ENCODE data around the gene POLN.

DNA sequence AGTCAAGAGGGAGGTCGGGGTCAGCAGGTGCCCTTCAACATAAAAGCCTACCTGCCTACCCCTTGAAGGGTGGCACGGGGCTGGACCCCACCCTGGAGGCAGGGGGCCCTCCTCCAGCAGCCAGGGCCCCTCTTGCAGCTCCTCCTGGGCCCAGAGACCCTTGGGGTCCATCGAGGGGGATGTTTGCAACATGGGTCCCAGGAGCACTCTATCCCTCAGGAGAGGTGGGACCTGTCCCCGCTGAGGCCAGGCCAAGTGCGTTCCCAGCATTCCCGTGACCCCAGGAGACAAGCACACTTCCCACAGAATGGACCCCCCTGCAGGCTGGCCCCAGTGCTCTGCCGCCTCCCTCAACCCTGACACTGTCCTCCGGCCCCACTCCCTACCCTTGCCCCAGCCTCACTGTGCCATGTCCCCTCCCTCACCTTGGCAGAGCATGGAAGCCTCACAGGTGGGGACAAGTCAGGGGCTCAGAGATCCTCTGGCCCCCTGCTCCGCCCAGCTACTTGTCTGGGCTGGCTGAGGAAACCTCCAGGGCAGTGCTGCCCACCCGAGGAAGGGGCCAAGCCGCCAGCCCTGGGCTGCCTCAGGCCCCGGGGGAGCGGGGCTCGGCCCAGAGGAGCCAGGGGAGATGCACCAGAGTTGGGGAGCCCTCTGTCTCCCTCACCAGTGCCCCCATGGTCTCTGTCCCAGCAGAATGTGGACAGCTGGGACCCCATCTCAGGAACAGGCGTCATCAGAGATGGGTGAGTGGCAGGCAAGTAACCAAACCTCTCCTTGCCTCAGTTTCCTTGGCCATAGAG, 17.8 kb upstream of the POLN start:
- TF ChIP-seq, protein P1, sequence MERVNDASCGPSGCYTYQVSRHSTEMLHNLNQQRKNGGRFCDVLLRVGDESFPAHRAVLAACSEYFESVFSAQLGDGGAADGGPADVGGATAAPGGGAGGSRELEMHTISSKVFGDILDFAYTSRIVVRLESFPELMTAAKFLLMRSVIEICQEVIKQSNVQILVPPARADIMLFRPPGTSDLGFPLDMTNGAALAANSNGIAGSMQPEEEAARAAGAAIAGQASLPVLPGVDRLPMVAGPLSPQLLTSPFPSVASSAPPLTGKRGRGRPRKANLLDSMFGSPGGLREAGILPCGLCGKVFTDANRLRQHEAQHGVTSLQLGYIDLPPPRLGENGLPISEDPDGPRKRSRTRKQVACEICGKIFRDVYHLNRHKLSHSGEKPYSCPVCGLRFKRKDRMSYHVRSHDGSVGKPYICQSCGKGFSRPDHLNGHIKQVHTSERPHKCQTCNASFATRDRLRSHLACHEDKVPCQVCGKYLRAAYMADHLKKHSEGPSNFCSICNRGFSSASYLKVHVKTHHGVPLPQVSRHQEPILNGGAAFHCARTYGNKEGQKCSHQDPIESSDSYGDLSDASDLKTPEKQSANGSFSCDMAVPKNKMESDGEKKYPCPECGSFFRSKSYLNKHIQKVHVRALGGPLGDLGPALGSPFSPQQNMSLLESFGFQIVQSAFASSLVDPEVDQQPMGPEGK (CRISPR knock-in tag; IDR thresholded peaks at IDR 0.05; ENCODE audit: borderline replicate concordance) = no peak
- no peak for TF ChIP-seq ZNF70 (CRISPR knock-in tag; IDR thresholded peaks at IDR 0.05)
- no peak for TF ChIP-seq TCF4 (CRISPR knock-in tag; IDR thresholded peaks at IDR 0.05; ENCODE audit: borderline replicate concordance)
- no peak for TF ChIP-seq RARB (CRISPR knock-in tag; IDR thresholded peaks at IDR 0.05)
- TF ChIP-seq ZC3H10 (CRISPR knock-in tag; IDR thresholded peaks at IDR 0.05) = no peak
- no peak for TF ChIP-seq ZNF565 (CRISPR knock-in tag; conservative IDR thresholded peaks at IDR 0.05; ENCODE audit: low read depth)
- TF ChIP-seq GLIS3 (CRISPR knock-in tag; IDR thresholded peaks at IDR 0.05) = no peak
- no peak for TF ChIP-seq SNAI2 (CRISPR knock-in tag; IDR thresholded peaks at IDR 0.05)
- TF ChIP-seq, protein P2, sequence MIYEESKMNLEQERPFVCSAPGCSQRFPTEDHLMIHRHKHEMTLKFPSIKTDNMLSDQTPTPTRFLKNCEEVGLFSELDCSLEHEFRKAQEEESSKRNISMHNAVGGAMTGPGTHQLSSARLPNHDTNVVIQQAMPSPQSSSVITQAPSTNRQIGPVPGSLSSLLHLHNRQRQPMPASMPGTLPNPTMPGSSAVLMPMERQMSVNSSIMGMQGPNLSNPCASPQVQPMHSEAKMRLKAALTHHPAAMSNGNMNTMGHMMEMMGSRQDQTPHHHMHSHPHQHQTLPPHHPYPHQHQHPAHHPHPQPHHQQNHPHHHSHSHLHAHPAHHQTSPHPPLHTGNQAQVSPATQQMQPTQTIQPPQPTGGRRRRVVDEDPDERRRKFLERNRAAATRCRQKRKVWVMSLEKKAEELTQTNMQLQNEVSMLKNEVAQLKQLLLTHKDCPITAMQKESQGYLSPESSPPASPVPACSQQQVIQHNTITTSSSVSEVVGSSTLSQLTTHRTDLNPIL (CRISPR knock-in tag; IDR thresholded peaks at IDR 0.05; ENCODE audit: low read depth) = no peak

Measured in SK-N-SH treated with all-trans-retinoic acid at 6 μM for 48 hours (cell line).